CD8-positive, alpha-beta memory T cell (primary cell): ENCODE data around the gene GATAD2A. TPM values are rescaled to one million over a fixed set of nuclear protein-coding genes. Genes with fewer than 3 reads are reported as not detected.

ENCODE experiments used
- CTCF ChIA-PET: fragments of 350-600 bp; sonication (Branson Sonifier 250); formaldehyde crosslinking; loops from one replicate; lab custom pipeline; 2021; ENCODE audit warnings: antibody characterized with exemption; lab: Charles Lee
- POLR2A ChIA-PET: fragments of 350-600 bp; sonication (Branson Sonifier 250); formaldehyde crosslinking; loops from one replicate; lab custom pipeline; 2021; ENCODE audit warnings: antibody characterized with exemption; lab: Charles Lee
- DNase-seq, 5 donors: peaks; one replicate each; pipeline versions ENCODE4 v3.0.0 to v3.0.0-alpha.2; 2020 to 2022; ENCODE audit warnings: mixed read lengths in 1 of 5
- H3K27ac ChIP-seq: one replicate; pipeline ENCODE4 v1.7.0; 2013; ENCODE audit warnings: low read depth, mild to moderate bottlenecking, low read length, moderate library complexity
- H3K27me3 ChIP-seq: 2 replicates; pipeline ENCODE4 v1.7.0; 2013; ENCODE audit warnings: low read length, mild to moderate bottlenecking; ENCODE audit not compliant: insufficient read depth, poor library complexity, severe bottlenecking
- H3K36me3 ChIP-seq: 2 replicates; pipeline ENCODE4 v1.7.0; 2013; ENCODE audit warnings: mild to moderate bottlenecking, low read length, moderate library complexity; ENCODE audit not compliant: insufficient read depth
- H3K4me1 ChIP-seq: 2 replicates; pipeline ENCODE4 v1.7.0; 2013; ENCODE audit warnings: mild to moderate bottlenecking, low read length, moderate library complexity; ENCODE audit not compliant: insufficient read depth
- H3K4me3 ChIP-seq: 2 replicates; pipeline ENCODE4 v1.7.0; 2013; ENCODE audit warnings: mild to moderate bottlenecking, low read length
- H3K9me3 ChIP-seq: 2 replicates; pipeline ENCODE4 v1.7.0; 2013; ENCODE audit warnings: mild to moderate bottlenecking, low read length
- H3K27ac Mint-ChIP-seq, 8 donors: one replicate each; pipeline ENCODE4 v1.8.0; 2020 to 2021; ENCODE audit warnings: mixed read lengths in 8 of 8, mild to moderate bottlenecking in 6 of 8, inconsistent platforms in 3 of 8, moderate library complexity in 3 of 8
- H3K27me3 Mint-ChIP-seq, 2 donors: one replicate each; pipeline ENCODE4 v1.8.0; 2020 to 2021; ENCODE audit warnings: mixed read lengths in 2 of 2, mild to moderate bottlenecking in 1 of 2, moderate library complexity in 1 of 2
- H3K36me3 Mint-ChIP-seq, 3 donors: one replicate each; pipeline ENCODE4 v1.8.0; 2020 to 2021; ENCODE audit warnings: mixed read lengths in 3 of 3, inconsistent platforms in 1 of 3, mild to moderate bottlenecking in 1 of 3
- H3K4me1 Mint-ChIP-seq, 3 donors: one replicate each; pipeline ENCODE4 v1.8.0; 2020 to 2021; ENCODE audit warnings: mixed read lengths in 3 of 3, inconsistent platforms in 1 of 3, mild to moderate bottlenecking in 1 of 3
- H3K4me3 Mint-ChIP-seq, 7 donors: one replicate each; pipeline ENCODE4 v1.8.0; 2020 to 2021; ENCODE audit warnings: mixed read lengths in 7 of 7, mild to moderate bottlenecking in 6 of 7, moderate library complexity in 4 of 7, inconsistent platforms in 2 of 7
- H3K9me3 Mint-ChIP-seq, 5 donors: one replicate each; pipeline ENCODE4 v1.8.0; 2020 to 2022; ENCODE audit warnings: mixed read lengths in 5 of 5, mild to moderate bottlenecking in 3 of 5, moderate library complexity in 2 of 5, inconsistent platforms in 1 of 5
- polyA plus RNA-seq: library from polyadenylated mRNA; unstranded; fragments of 300-500 nt; fragmentation: Illumina TruSeq; gene quantifications from one replicate; pipeline ENCODE4 v1.2.3, GENCODE V29; 2021
- total RNA-seq, 2 experiments: library from RNA; stranded (reverse); gene quantifications; one replicate each; pipeline ENCODE4 v1.2.3, GENCODE V29; 2021

Gene GATAD2A
- total and polyA plus RNA-seq, 3 experiments from 2014 or later = 46.9 to 182 (median 176) TPM

DNA sequence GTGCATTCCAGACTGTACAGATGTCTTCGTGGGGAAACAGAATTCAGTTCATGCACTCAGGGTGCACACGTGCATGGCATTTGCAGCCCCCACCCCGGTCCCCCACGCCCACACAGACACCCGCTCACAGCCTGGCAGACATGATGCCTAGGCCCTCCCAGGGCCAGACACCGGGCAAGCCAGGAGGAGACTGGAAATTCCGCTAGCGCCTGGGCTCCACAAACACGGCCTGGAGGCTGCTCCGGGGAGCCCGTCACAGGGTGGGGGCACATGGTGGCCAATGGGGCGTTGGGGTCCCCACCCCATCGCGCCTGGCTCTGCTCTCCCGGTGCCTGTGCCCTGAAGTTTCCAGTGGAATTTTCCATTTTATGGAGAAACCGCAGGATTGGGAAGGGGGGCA, 136.1 kb downstream of the GATAD2A start:
- H3K27me3 Mint-ChIP-seq = peaks cover 3 to 4% of the 10 kb centered on the region in 2 donors
- POLR2A ChIA-PET = interaction anchor here (0.6 kb wide), 1 partner anchor 122 kb away, joined by 3 read pairs; the partner anchor contains the start of gene ATP13A1
- Histone ChIP-seq H3K4me3 (no peak overlapping the region), H3K27ac (no peak overlapping the region), H3K27me3 (peaks cover 3% of the 10 kb centered on the region), H3K9me3 (no peaks in the 10 kb centered on the region), H3K36me3 (no peaks in the 10 kb centered on the region), H3K4me1 (peaks cover 24% of the 10 kb centered on the region)
- peaks cover 18 to 42% (median 23%) of the 10 kb centered on the region in 3 donors for H3K4me1 Mint-ChIP-seq
- peaks cover 0 to 3% (median 0%) of the 10 kb centered on the region in 5 donors for H3K9me3 Mint-ChIP-seq
- H3K36me3 Mint-ChIP-seq = no peaks in the 10 kb centered on the region
- no peak overlapping the region for H3K27ac Mint-ChIP-seq
- peak overlapping the region in 5 of 7 donors; percentile 73 to 90 (median 77) for H3K4me3 Mint-ChIP-seq
- CTCF ChIA-PET = interaction anchor here (1.0 to 1.3 kb wide), 2 partner anchors 9 to 21 kb away, joined by 3 to 4 read pairs; no protein-coding TSS in a partner anchor
- DNase-seq = no peak

DNA sequence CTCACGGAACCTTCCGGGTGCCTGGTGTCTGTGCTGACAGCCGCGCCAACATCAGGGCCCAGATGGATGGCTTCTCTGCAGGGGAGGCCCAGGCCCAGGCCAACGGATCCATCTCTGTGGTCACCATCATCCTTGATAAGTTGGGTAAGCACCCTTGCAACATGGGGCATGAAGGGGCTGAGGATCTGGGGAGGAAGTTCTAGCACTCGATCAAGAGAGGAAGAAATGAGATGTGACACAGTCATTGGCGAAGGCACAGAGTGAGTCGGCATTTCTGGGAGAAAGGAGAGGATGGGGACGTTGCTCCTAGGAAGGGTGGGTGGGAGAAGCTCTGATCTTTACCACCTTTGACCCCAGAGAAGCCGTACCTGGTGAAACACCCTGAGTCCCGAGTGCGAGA, 137.0 kb downstream of the GATAD2A start:
- Mint-ChIP-seq H3K4me1 (peaks cover 18 to 37% (median 22%) of the 10 kb centered on the region in 3 donors), H3K4me3 (peak overlapping the region in 2 of 7 donors; percentile 6 to 41), H3K9me3 (peaks cover 0 to 3% (median 0%) of the 10 kb centered on the region in 5 donors), H3K36me3 (no peaks in the 10 kb centered on the region), H3K27me3 (peaks cover 3 to 4% of the 10 kb centered on the region in 2 donors), H3K27ac (no peak overlapping the region)
- no peak overlapping the region for H3K27ac ChIP-seq
- H3K9me3 ChIP-seq = no peaks in the 10 kb centered on the region
- ChIA-PET CTCF (interaction anchor here (3.4 kb wide), 1 partner anchor 12 kb away, joined by 13 read pairs; no protein-coding TSS in a partner anchor), POLR2A (no interaction called here)
- peaks cover 24% of the 10 kb centered on the region for H3K4me1 ChIP-seq
- peaks cover 3% of the 10 kb centered on the region for H3K27me3 ChIP-seq
- H3K36me3 ChIP-seq = no peaks in the 10 kb centered on the region
- no peak for DNase-seq
- no peak overlapping the region for H3K4me3 ChIP-seq

DNA sequence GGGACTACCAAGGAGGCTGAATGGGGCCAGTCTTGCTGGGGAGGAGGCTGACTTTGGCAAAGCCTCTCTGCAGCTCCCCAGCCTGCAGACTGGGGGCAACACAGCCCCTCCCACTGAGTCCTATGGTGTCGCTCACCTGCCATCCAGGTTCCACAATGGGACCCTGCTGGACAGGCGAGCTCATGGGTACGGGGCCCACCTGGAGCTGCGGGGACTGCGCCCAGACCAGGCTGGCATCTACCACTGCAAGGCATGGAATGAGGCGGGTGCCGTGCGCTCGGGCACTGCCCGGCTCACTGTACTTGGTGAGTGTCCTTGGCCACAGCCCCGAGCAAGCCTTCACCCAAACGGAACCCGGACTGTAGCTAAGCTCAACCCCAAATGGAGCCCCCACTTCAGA, 137.6 kb downstream of the GATAD2A start:
- peaks cover 24% of the 10 kb centered on the region for H3K4me1 ChIP-seq
- H3K36me3 ChIP-seq = no peaks in the 10 kb centered on the region
- H3K27ac ChIP-seq = no peak overlapping the region
- DNase-seq = no peak
- peaks cover 0 to 3% (median 0%) of the 10 kb centered on the region in 5 donors for H3K9me3 Mint-ChIP-seq
- peaks cover 16 to 33% (median 18%) of the 10 kb centered on the region in 3 donors for H3K4me1 Mint-ChIP-seq
- H3K27ac Mint-ChIP-seq = no peak overlapping the region
- POLR2A ChIA-PET = no interaction called here
- no peaks in the 10 kb centered on the region for H3K36me3 Mint-ChIP-seq
- H3K4me3 Mint-ChIP-seq = no peak overlapping the region
- peaks cover 3% of the 10 kb centered on the region for H3K27me3 ChIP-seq
- H3K9me3 ChIP-seq = no peaks in the 10 kb centered on the region
- peaks cover 0 to 4% of the 10 kb centered on the region in 2 donors for H3K27me3 Mint-ChIP-seq
- CTCF ChIA-PET = interaction anchor here (1.0 to 3.4 kb wide), 2 partner anchors 11 kb away, joined by 3 to 13 read pairs; no protein-coding TSS in a partner anchor
- H3K4me3 ChIP-seq = no peak overlapping the region

DNA sequence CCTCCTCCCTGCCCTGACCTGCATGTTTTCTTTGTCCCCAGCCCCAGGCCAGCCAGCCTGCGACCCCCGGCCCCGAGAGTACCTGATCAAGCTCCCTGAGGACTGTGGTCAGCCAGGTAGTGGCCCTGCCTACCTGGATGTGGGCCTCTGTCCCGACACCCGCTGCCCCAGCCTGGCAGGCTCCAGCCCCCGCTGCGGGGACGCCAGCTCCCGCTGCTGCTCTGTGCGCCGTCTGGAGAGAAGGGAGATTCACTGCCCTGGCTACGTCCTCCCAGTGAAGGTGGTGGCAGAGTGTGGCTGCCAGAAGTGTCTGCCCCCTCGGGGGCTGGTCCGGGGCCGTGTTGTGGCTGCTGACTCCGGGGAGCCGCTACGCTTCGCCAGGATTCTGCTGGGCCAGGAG, 138.2 kb downstream of the GATAD2A start:
- CTCF ChIA-PET = interaction anchor here (1.0 to 3.4 kb wide), 2 partner anchors 11 to 12 kb away, joined by 3 to 13 read pairs; no protein-coding TSS in a partner anchor
- Mint-ChIP-seq H3K36me3 (no peaks in the 10 kb centered on the region), H3K4me1 (peaks cover 13 to 30% (median 16%) of the 10 kb centered on the region in 3 donors), H3K27me3 (peaks cover under 1 to 4% of the 10 kb centered on the region in 2 donors), H3K27ac (no peak overlapping the region), H3K4me3 (no peak overlapping the region), H3K9me3 (peaks cover 0 to 3% (median 0%) of the 10 kb centered on the region in 5 donors)
- peaks cover 21% of the 10 kb centered on the region for H3K4me1 ChIP-seq
- no peaks in the 10 kb centered on the region for H3K36me3 ChIP-seq
- H3K4me3 ChIP-seq = no peak overlapping the region
- peak in 1 of 5 donors; percentile 44 for DNase-seq
- no peak overlapping the region for H3K27ac ChIP-seq
- POLR2A ChIA-PET = no interaction called here
- no peaks in the 10 kb centered on the region for H3K9me3 ChIP-seq
- H3K27me3 ChIP-seq = peaks cover 3% of the 10 kb centered on the region

DNA sequence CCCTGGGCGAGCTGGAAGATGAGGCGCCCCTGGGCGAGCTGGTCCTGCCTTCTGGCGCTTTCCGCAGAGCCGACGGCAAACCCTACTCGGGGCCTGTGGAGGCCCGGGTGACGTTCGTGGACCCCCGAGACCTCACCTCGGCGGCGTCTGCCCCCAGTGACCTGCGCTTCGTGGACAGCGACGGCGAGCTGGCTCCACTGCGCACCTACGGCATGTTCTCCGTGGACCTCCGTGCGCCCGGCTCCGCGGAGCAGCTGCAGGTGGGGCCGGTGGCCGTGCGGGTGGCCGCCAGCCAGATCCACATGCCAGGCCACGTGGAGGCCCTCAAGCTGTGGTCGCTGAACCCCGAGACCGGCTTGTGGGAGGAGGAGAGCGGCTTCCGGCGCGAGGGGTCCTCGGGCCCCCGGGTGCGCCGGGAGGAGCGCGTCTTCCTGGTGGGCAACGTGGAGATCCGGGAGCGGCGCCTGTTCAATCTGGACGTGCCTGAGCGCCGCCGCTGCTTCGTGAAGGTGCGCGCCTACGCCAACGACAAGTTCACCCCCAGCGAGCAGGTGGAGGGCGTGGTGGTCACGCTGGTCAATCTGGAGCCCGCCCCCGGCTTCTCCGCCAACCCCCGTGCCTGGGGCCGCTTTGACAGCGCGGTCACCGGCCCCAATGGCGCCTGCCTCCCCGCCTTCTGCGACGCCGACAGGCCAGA, 138.9 kb downstream of the GATAD2A start:
- H3K27ac Mint-ChIP-seq = no peak overlapping the region
- DNase-seq = no peak
- H3K9me3 Mint-ChIP-seq = no peaks in the 10 kb centered on the region
- CTCF ChIA-PET = interaction anchor here (3.4 kb wide), 1 partner anchor 10 kb away, joined by 13 read pairs; no protein-coding TSS in a partner anchor
- H3K36me3 ChIP-seq = no peaks in the 10 kb centered on the region
- peaks cover 3% of the 10 kb centered on the region for H3K27me3 ChIP-seq
- no peak overlapping the region for H3K27ac ChIP-seq
- peaks cover 17% of the 10 kb centered on the region for H3K4me1 ChIP-seq
- H3K4me3 Mint-ChIP-seq = no peak overlapping the region
- H3K36me3 Mint-ChIP-seq = no peaks in the 10 kb centered on the region
- no peak overlapping the region for H3K4me3 ChIP-seq
- peaks cover 4% of the 10 kb centered on the region in 2 donors for H3K27me3 Mint-ChIP-seq
- H3K4me1 Mint-ChIP-seq = peaks cover 9 to 23% (median 10%) of the 10 kb centered on the region in 3 donors
- POLR2A ChIA-PET = no interaction called here
- H3K9me3 ChIP-seq = no peaks in the 10 kb centered on the region

DNA sequence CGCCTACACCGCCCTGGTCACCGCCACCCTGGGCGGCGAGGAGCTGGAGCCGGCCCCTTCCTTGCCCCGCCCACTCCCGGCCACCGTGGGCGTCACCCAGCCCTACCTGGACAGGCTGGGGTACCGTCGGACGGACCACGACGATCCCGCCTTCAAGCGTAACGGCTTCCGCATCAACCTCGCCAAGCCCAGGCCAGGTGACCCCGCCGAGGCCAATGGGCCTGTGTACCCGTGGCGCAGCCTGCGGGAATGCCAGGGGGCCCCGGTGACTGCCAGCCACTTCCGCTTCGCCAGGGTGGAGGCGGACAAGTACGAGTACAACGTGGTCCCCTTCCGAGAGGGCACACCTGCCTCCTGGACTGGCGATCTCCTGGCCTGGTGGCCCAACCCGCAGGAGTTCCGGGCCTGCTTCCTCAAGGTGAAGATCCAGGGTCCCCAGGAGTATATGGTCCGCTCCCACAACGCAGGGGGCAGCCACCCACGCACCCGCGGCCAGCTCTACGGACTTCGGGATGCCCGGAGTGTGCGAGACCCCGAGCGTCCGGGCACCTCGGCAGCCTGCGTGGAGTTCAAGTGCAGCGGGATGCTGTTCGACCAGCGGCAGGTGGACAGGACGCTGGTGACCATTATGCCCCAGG, 139.6 kb downstream of the GATAD2A start:
- H3K36me3 ChIP-seq = no peaks in the 10 kb centered on the region
- POLR2A ChIA-PET = no interaction called here
- Mint-ChIP-seq H3K4me3 (no peak overlapping the region), H3K27me3 (peaks cover 4 to 7% of the 10 kb centered on the region in 2 donors), H3K9me3 (no peaks in the 10 kb centered on the region), H3K4me1 (peaks cover 9 to 19% (median 10%) of the 10 kb centered on the region in 3 donors), H3K27ac (no peak overlapping the region), H3K36me3 (no peaks in the 10 kb centered on the region)
- H3K4me1 ChIP-seq = peaks cover 17% of the 10 kb centered on the region
- no peak for DNase-seq
- peaks cover 3% of the 10 kb centered on the region for H3K27me3 ChIP-seq
- H3K27ac ChIP-seq = no peak overlapping the region
- CTCF ChIA-PET = interaction anchor here (3.4 kb wide), 1 partner anchor 9 kb away, joined by 13 read pairs; no protein-coding TSS in a partner anchor
- no peaks in the 10 kb centered on the region for H3K9me3 ChIP-seq
- H3K4me3 ChIP-seq = no peak overlapping the region

DNA sequence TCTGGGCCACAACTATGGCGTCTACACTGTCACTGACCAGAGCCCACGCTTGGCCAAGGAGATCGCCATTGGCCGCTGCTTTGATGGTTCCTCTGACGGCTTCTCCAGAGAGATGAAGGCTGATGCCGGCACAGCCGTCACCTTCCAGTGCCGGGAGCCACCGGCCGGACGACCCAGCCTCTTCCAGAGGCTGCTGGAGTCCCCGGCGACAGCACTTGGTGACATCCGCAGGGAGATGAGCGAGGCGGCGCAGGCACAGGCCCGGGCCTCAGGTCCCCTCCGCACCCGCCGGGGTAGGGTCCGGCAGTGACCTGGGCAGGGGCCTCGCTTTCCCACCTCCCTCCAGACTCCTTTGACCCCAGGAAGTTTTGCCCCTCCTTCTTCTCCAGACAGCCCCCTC, 140.2 kb downstream of the GATAD2A start:
- ChIA-PET CTCF (interaction anchor here (3.4 kb wide), 1 partner anchor 9 kb away, joined by 13 read pairs; no protein-coding TSS in a partner anchor), POLR2A (no interaction called here)
- Histone ChIP-seq H3K27ac (no peak overlapping the region), H3K4me1 (peaks cover 15% of the 10 kb centered on the region), H3K4me3 (no peak overlapping the region), H3K9me3 (no peaks in the 10 kb centered on the region), H3K27me3 (peaks cover 3% of the 10 kb centered on the region), H3K36me3 (no peaks in the 10 kb centered on the region)
- Mint-ChIP-seq H3K36me3 (no peaks in the 10 kb centered on the region), H3K9me3 (no peaks in the 10 kb centered on the region), H3K27ac (no peak overlapping the region), H3K4me3 (no peak overlapping the region), H3K4me1 (peaks cover 7 to 15% (median 7%) of the 10 kb centered on the region in 3 donors), H3K27me3 (peaks cover 4 to 8% of the 10 kb centered on the region in 2 donors)
- DNase-seq = no peak
